Motor neuron (in vitro differentiated cells): ENCODE results near the gene ARHGEF16. TPM values are rescaled to one million over a fixed set of nuclear protein-coding genes. Genes with fewer than 3 reads are reported as not detected.

ENCODE experiments used
- ATAC-seq, 8 experiments: fragments of 200-7000 bp; cut with Tn5 transposase; replicated peaks in 6 of 8; 2 replicates each; pipeline ENCODE4 v1.8.0; 2021; ENCODE audit warnings: mild to moderate bottlenecking in 8 of 8, moderate library complexity in 8 of 8
- H3K27ac ChIP-seq, 2 donors: fragments of 250-450 bp; sonication (Bioruptor Pico); 2 replicates each; pipeline ENCODE4 v1.9.0; 2021; ENCODE audit warnings: antibody characterized with exemption in 2 of 2, mild to moderate bottlenecking in 2 of 2, moderate library complexity in 1 of 2
- H3K4me1 ChIP-seq, 2 donors: fragments of 250-450 bp; sonication (Bioruptor Pico); replicated peaks in 1 of 2; 2 replicates each; pipeline ENCODE4 v1.6.1; 2021; ENCODE audit warnings: antibody characterized with exemption in 2 of 2, mild to moderate bottlenecking in 2 of 2, moderate library complexity in 1 of 2
- H3K4me3 ChIP-seq, 5 donors: fragments of 250-450 bp; sonication (Bioruptor Pico); 2 replicates each; pipeline ENCODE4 v1.9.0; 2021; ENCODE audit warnings: antibody characterized with exemption in 5 of 5, mild to moderate bottlenecking in 5 of 5, moderate library complexity in 4 of 5
- WGBS, 10 experiments: fragments of 450-650 bp; shearing (Covaris generic); methylation state at CpG; one replicate each; pipeline ENCODE4 v1.0.0; 2022; 5-methylcytosine and 5-hydroxymethylcytosine counted together
- in situ Hi-C, 9 experiments: fragments of 400-800 bp; cut with MboI; loops; one replicate each; pipeline ENCODE4 v1.15.0; 2021; ENCODE audit warnings: low sequenced_read_pairs in 9 of 9, low pct_unique_long_range_greater_than_20kb in 2 of 9; ENCODE audit not compliant: unreplicated experiment in 9 of 9
- total RNA-seq, 8 experiments: library from RNA; unstranded; fragments of 300-600 nt; gene quantifications; 2 replicates each; pipeline versions ENCODE4 v1.2.3 to v1.2.4, GENCODE V29; 2022

The ARHGEF16 gene
- total RNA-seq, 8 experiments from 2014 or later: 0.41 to 4.9 (median 1.1) TPM

DNA sequence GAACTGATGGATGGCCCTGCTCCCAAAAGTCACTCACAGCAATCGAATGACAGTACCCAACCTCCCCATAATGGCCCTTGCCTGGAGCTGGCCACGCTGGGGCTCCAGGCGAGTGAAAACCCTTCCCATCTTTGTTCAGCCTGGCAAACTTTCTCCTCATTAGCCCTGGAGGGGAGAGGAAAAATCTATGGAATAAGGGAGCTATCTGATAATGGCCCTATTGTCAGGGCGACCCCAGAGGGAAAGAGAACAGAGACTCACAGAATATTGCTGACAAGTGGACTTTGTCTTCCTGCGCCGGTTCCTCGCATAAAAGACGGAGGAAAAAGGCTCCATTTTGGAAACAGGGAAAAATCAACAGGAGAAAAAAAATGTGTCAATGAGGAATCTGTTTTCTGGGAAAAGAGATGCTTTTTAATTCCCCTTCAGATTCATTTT, 13.0 kb upstream of the ARHGEF16 start:
- H3K4me1 ChIP-seq: peaks cover 26 to 30% of the 10 kb centered on the region in 2 donors
- in situ Hi-C loops: loop anchor here in 3 of 9 experiments (25.0 kb wide), 2 partner anchors 879 to 1029 kb away; partner anchors contain the start of genes PEX10 (in 2 of the 3) and TNFRSF14 (in 1 of the 3)
- peak overlapping the region in 1 of 2 donors; percentile 14 for H3K27ac ChIP-seq
- WGBS, 10 experiments: 15 to 48% (median 24%) methylated on average over 3 to 8 of the region's 8 CpGs; no CpG with 5 or more reads in 2 of the 10 experiments
- H3K4me3 ChIP-seq: no peak overlapping the region
- ATAC-seq: peak in 2 of 8 experiments; percentile 7 to 20

DNA sequence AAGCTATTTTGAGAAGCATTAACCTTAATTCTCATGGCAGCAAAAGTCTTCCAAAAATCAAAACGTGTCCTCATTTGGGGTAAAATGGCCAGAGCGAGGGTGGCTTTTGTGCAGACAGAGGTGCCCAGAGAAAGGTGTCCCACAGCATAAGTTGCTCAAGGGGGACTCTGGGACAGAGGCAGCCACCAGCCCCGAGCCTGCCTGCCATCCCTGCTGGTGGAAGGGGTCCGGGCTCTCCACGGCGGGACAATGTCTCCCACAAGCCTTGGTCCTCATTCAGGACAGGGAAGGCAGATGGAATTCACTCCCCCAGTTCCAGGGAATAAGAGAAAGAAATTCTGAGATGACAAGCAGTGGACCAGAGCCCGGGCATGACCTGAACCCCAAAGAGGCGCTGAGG, 12.6 kb upstream of the ARHGEF16 start:
- in situ Hi-C loops: loop anchor here in 3 of 9 experiments (25.0 kb wide), 2 partner anchors 880 to 1030 kb away; partner anchors contain the start of genes PEX10 (in 2 of the 3) and TNFRSF14 (in 1 of the 3)
- WGBS, 10 experiments: 0 to 95% (median 77%) methylated on average over 2 to 8 of the region's 8 CpGs; no CpG with 5 or more reads in 4 of the 10 experiments
- H3K4me3 ChIP-seq: no peak overlapping the region

DNA sequence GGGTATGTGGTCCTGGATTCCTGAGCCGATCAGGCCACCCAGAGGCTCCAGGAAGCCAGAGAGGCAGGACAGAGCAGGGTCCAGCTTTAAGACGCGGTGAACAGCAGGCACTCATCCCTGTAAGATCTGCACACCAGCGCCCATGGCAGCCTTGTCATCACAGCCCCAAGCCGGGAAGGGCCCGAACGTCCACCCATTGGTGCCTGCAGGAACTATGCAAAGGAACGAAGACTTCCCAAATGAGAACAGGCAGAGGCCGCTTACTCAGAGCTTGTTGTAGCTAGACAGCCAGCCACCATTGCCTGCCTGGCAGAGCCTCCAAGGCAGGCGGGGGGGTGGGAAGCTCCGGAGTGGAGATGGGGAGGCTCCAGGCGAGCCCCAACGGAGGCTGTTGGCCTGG, 12.1 kb upstream of the ARHGEF16 start:
- 0 to 100% (median 83%) methylated on average over 2 to 10 of the region's 13 CpGs; no CpG with 5 or more reads in 3 of the 10 experiments for WGBS, 10 experiments
- in situ Hi-C loops: loop anchor here in 3 of 9 experiments (25.0 kb wide), 2 partner anchors 880 to 1030 kb away; partner anchors contain the start of genes PEX10 (in 2 of the 3) and TNFRSF14 (in 1 of the 3)
- ATAC-seq: no peak
- Histone ChIP-seq H3K27ac (no peak overlapping the region), H3K4me3 (no peak overlapping the region), H3K4me1 (peaks cover 26 to 30% of the 10 kb centered on the region in 2 donors)

More for the DNA sequence above, 12.6 kb upstream of the ARHGEF16 start:
- Histone ChIP-seq H3K27ac (no peak overlapping the region), H3K4me1 (peaks cover 26 to 30% of the 10 kb centered on the region in 2 donors)
- no peak for ATAC-seq

DNA sequence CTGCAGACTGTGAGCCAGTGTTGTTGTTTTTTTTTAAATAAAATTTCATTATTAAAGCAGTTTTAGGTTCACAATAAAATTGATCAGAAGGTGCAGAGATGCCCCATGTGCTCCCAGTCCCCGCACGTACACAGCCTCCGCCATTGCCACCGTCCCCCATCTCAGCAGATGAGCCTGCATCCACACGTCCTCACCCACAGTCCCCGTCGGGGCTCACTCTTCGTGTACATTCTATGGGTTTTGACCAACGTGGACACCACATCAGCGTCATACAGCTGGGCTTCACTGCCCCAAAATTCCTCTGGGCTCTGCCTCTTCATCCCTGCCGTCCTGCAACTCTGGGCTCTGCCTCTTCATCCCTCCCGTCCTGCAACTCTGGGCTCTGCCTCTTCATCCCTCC, 11.6 kb upstream of the ARHGEF16 start:
- peaks cover 26 to 30% of the 10 kb centered on the region in 2 donors for H3K4me1 ChIP-seq
- 16 to 100% (median 83%) methylated on average over 2 to 12 of the region's 12 CpGs; no CpG with 5 or more reads in 2 of the 10 experiments for WGBS, 10 experiments
- no peak overlapping the region for H3K27ac ChIP-seq
- ATAC-seq: no peak
- in situ Hi-C loops: loop anchor here in 3 of 9 experiments (25.0 kb wide), 2 partner anchors 881 to 1031 kb away; partner anchors contain the start of genes PEX10 (in 2 of the 3) and TNFRSF14 (in 1 of the 3)
- H3K4me3 ChIP-seq: no peak overlapping the region

DNA sequence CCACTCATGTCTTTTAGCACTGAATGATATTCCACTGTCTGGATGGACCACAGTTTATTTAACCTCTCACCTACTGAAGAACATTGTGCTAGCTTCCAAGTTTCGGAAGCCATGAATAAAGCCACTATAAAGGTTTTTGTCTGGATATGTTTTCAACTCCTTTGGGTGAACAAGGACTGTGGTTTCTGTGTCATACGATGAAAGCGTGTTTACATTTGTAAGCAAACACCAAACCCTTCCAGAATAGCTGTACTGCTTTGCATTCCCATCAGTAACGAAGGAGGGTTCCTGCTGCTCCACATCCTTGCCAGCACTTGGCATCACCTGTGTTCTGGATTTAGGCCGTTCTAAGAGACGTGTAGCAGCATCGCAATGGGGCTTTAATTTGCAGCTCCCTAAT, 10.7 kb upstream of the ARHGEF16 start:
- Histone ChIP-seq H3K27ac (no peak overlapping the region), H3K4me3 (no peak overlapping the region), H3K4me1 (peaks cover 26 to 30% of the 10 kb centered on the region in 2 donors)
- in situ Hi-C loops: loop anchor here in 3 of 9 experiments (25.0 kb wide), 2 partner anchors 882 to 1032 kb away; partner anchors contain the start of genes PEX10 (in 2 of the 3) and TNFRSF14 (in 1 of the 3)
- WGBS, 10 experiments: 14 to 97% (median 74%) methylated on average over 1 to 7 of the region's 7 CpGs; no CpG with 5 or more reads in 3 of the 10 experiments
- ATAC-seq: no peak

DNA sequence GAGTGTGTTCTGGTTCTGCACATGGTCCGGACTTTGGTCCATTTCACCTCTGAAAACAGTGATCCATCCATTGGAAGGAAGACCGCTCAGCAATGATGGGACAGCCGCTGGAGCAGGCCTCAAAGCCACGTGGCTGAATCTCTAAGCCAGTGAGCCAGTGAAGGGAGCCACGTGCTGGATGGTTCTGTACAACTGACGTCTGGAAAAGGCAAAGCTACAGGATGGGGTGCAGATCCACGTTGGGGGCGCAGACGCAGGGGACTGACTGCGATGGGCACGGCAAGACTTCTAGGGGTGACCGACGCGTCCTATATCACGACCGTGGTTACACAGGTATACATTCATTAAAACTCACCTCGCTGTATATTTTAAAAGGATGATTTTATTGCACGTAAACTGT, 10.2 kb upstream of the ARHGEF16 start:
- whole genome bisulfite sequencing, 10 experiments: 36 to 97% (median 83%) methylated on average over 1 to 18 of the region's 18 CpGs; no CpG with 5 or more reads in 3 of the 10 experiments
- H3K4me1 ChIP-seq: peaks cover 23 to 26% of the 10 kb centered on the region in 2 donors
- ATAC-seq: no peak
- H3K27ac ChIP-seq: no peak overlapping the region
- no peak overlapping the region for H3K4me3 ChIP-seq
- in situ Hi-C loops: loop anchor here in 3 of 9 experiments (25.0 kb wide), 2 partner anchors 882 to 1032 kb away; partner anchors contain the start of genes PEX10 (in 2 of the 3) and TNFRSF14 (in 1 of the 3)

DNA sequence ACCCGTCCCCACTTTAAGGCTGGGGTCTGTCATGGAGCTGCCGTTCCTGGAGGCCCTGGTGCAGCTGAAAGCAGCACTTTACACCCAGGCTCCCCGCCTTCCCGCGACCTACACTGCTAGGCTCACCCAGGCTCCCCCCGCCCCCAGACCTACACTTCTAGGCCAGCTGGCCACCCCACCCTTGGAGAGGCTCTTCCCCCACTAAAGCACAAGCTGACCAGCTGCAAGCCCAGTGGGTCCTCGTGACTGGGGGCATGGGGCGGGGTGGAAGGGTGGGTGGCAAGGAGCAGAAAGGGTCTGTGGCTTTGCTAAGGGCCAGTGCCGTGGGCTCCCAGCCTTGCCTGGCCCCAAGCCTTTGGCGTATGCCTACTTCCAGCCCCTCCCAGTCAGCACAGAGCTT, 9.7 kb upstream of the ARHGEF16 start:
- ATAC-seq: no peak
- Histone ChIP-seq H3K4me3 (no peak overlapping the region), H3K4me1 (peaks cover 18 to 22% of the 10 kb centered on the region in 2 donors), H3K27ac (no peak overlapping the region)
- WGBS, 10 experiments: 0 to 93% (median 53%) methylated on average over 1 to 4 of the region's 10 CpGs; no CpG with 5 or more reads in 4 of the 10 experiments
- in situ Hi-C loops: loop anchor here in 3 of 9 experiments (25.0 kb wide), 2 partner anchors 882 to 1032 kb away; partner anchors contain the start of genes PEX10 (in 2 of the 3) and TNFRSF14 (in 1 of the 3)

DNA sequence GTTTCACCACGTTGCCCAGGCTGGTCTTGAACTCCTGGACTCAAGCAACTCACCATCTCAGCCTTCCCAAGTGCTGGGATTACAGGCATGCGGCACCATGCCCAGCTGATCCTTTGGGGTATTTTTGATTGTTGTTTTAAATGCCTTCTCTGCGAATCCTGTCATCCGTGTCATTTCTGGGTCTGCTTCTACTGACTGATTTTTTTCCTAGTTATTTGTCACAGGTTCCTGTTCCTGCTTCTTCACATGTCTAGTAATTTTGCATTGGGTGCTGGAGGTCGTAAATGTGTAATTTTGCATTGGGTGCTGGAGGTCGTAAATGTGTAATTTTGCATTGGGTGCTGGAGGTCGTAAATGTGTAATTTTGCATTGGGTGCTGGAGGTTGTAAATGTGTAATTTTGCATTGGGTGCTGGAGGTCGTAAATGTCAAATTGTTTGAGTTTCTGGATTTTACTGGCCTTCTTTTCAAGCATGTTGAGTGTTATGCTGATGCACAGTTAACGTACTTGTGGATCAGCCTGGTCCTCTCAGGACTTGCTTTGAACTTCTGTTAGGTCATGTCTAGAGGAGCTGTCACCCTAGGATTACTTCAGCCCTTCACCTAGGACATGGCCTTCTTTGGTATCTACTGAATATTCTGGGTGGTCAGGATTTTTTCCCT, 4.1 kb upstream of the ARHGEF16 start:
- Histone ChIP-seq H3K4me1 (peaks cover 4 to 13% of the 10 kb centered on the region in 2 donors), H3K4me3 (no peak overlapping the region), H3K27ac (no peak overlapping the region)
- ATAC-seq: no peak
- WGBS, 10 experiments: 8 to 67% (median 54%) methylated on average over 1 to 8 of the region's 9 CpGs; no CpG with 5 or more reads in 2 of the 10 experiments
- in situ Hi-C loops: loop anchor here in 1 of 9 experiments (10.0 kb wide), 1 partner anchor 174 kb away; the partner anchor contains the start of gene TPRG1L

DNA sequence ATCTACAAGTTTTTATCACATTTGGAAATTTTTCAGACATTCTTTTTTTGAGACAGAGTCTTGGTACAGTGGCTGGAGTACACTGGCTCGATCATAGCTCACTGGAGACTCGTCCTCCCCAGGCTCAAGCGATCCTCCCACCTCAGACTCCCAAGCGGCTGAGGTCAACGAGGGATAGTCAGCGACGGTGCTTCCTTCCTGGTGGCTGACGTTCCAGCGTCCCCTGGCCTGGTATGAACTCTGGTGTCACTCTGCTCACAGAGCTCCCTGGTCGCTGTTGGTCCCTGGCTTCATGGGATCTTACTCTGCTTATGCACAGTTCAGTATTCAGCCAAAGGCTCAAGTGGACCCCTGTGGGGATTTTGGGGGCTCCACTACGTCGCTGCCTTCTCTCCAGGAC, 3.5 kb upstream of the ARHGEF16 start:
- ATAC-seq: no peak
- peaks cover 4 to 13% of the 10 kb centered on the region in 2 donors for H3K4me1 ChIP-seq
- WGBS, 10 experiments: 47 to 70% (median 58%) methylated on average over 1 to 12 of the region's 12 CpGs; no CpG with 5 or more reads in 2 of the 10 experiments

DNA sequence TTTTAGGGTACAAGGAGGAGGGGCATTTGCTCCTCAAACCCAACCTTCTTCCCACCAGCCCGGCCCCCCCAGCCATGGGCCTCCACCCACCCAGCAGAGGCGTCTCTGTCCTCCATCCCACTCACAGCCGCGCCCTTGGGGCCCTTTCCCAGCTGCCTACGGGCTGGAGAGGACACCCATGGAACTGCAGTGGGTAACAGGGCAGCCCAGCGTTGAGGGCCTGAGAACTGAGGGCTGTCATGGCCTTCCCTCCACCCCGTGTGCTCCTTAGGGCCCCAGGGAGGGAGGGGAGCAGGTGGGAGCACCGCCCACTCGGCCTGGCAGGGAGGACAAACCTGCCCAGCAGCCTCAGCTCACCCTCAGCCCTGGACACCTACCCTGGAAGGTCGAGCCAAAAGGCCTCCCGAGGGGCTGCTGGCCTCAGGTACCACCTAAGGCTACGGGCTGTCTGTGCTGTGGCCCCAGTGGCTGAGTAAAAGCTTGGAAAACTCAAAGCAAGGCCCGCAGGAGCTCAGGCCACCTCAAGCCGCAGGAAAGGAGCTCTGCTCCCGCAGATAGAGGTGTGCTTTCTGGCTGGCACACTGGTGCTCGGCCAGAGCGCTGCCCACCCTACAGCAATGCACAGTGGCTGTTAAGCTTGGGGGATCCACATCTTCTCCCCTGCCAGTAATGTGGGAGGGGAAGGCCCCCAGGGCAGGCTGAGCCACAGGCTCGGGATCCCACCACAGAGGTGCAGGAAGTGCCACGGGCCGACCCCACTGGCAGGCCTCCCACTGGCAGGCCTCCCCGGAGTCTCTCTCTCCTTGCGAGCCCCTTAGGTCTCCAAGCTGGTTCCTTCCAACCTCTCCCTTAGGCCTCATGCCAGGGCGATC, 2.2 kb upstream of the ARHGEF16 start:
- no peak overlapping the region for H3K4me3 ChIP-seq
- ATAC-seq: no peak
- WGBS, 10 experiments: 55 to 97% (median 60%) methylated on average over 4 to 6 of the region's 23 CpGs; no CpG with 5 or more reads in 7 of the 10 experiments
- peaks cover 4 to 13% of the 10 kb centered on the region in 2 donors for H3K4me1 ChIP-seq
- in situ Hi-C loops: loop anchor here in 1 of 9 experiments (10.0 kb wide), 1 partner anchor 173 kb away; the partner anchor contains the start of gene TPRG1L
- no peak overlapping the region for H3K27ac ChIP-seq

More for the DNA sequence above, 3.5 kb upstream of the ARHGEF16 start:
- in situ Hi-C loops: loop anchor here in 1 of 9 experiments (10.0 kb wide), 1 partner anchor 174 kb away; the partner anchor contains the start of gene TPRG1L
- no peak overlapping the region for H3K27ac ChIP-seq
- no peak overlapping the region for H3K4me3 ChIP-seq

DNA sequence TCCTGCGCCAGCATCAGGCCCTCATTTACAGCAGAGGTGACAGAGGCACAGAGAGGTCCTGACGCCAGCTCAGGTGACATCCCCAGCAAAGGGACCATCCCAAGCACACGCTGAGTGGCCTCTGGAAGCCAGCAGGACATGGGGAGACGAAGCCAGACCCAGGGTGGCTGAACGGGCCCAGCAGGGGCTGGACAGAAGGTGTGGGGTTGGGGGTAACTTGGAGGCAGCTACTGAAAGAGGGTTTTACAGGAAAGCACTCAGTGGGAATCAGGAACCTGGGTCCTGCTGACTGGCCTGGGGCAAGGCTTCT, 1.6 kb upstream of the ARHGEF16 start:
- Histone ChIP-seq H3K4me3 (no peak overlapping the region), H3K27ac (no peak overlapping the region), H3K4me1 (peaks cover 4 to 16% of the 10 kb centered on the region in 2 donors)
- 33% methylated on average over 5 of the region's 5 CpGs; no CpG with 5 or more reads in 9 of the 10 experiments for WGBS, 10 experiments
- in situ Hi-C loops: loop anchor here in 1 of 9 experiments (10.0 kb wide), 1 partner anchor 172 kb away; the partner anchor contains the start of gene TPRG1L
- no peak for ATAC-seq
